HG03135 (cell line): ENCODE data around the gene NNAT.
"Not testable (repeated sequence)": the region's sequence is repeated elsewhere in the genome, so short reads cannot be mapped to it uniquely, and the experiment has no call there.

ENCODE experiments used
- ATAC-seq: cut with Tn5 transposase; IDR thresholded peaks from one replicate; pipeline ENCODE4 v1.9.1; 2021; ENCODE audit warnings: mild to moderate bottlenecking, moderate library complexity; ENCODE audit not compliant: unreplicated experiment

The NNAT gene, protein sequence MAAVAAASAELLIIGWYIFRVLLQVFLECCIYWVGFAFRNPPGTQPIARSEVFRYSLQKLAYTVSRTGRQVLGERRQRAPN

GRCh38 chr20:37521061-37521771 is at the start of gene NNAT:
Gene NNAT (plus strand): TSS chr20:37521250. CDS start chr20:37521332, 82 bp downstream.
- no peak for ATAC-seq

DNA sequence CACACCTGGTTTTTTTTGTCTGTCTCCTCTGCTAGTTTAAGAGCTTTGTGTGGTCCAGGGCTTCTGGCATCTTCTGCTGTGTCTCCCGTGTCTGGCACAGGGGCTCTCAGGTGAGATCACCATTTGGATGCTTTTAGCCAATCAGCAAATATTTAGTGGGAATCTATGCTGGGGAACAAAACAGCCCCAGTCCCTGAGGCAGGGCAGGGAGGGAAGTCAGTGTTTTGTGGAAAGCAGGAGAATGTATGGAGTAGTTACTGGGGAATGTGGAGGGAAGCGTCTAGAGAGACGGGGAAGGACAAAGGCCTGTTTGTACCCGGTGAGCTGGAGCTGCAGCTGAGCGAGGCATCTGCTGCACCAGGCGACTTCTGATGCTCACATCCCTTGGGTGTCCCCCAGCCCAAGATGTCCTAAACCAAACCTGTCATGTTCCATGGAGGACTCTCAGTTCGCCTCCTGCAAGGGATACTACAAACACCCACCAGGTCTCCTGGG is 49.3 kb upstream of the NNAT start:
- ATAC-seq, result no peak

DNA sequence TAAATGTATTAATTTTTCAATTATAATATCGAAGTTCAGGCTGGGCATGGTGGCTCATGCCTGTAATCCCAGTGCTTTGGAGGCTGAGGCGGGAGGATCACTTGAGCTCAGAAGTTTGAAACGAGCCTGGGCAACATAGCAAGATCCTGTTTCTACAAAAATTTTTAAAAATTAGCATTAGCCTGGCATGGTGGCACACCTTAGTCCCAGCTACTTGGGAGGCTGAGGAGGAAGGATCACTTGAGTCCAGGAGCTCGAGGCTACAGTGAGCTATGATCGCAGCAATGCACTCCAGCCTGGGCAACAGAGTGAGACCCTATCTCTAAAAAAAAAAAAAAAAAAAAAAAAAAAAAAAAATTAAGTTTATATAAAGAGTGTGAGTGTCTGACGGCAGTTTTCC is 48.6 kb upstream of the NNAT start:
- ATAC-seq, result not testable (repeated sequence)

DNA sequence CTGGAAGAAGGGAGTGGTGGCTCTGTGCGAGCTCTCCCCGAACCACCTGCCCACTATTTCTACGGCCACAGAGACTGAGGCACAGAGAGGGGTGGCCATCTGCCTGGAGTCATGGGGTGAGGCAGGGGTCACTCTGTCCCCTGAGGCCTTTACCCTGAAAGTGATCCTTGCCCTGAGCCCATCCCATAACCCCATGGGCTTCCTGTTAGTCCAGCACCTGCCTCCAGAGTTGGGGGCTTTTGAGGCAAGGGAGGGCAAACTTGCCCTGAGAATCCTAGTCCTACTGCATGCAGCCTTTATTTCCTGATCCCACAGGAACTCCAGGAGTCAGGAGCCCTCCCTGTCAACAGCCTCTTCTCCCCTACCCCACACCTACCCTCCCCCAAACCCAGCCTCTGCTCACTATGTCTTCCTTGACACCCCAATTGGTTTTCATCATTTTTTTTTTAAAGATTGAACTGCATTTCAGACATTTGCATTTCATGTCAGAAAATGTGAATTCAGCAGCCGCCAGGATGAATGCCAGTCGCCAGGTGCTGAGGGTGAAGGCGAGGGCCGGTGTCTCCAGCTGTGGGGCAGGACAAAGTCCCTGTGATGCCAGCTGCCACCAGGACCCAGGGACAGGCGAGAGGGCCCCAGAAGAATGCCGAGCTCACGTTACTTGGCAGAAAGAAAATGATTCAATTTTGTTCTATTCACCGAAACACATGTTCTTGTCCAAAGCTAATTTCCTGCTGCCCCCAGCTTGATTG is 47.6 kb upstream of the NNAT start:
- ATAC-seq, result no peak

DNA sequence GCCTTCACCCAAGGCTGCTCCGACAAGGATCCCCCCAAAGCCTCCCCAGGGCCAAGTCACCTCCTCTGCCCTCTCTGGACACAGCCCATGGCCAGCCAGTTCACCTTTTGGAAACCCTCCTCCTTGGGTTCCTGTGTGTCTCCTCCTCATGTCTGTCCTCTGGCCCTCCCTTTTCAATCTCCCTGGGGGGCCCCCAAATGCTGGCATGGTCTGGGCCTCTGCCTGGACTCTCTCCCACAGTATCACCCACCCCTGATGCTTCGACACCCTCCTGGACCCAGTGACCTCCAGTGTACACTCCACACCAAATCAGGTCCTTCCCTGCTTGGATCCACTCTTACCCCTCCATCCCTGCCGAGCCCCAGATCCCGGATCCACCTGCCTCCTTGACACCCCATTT is 46.7 kb upstream of the NNAT start:
- no peak for ATAC-seq

- no peak for ATAC-seq
Measured at GRCh38 chr20:37475252-37475651, 45.8 kb upstream of the NNAT start.

DNA sequence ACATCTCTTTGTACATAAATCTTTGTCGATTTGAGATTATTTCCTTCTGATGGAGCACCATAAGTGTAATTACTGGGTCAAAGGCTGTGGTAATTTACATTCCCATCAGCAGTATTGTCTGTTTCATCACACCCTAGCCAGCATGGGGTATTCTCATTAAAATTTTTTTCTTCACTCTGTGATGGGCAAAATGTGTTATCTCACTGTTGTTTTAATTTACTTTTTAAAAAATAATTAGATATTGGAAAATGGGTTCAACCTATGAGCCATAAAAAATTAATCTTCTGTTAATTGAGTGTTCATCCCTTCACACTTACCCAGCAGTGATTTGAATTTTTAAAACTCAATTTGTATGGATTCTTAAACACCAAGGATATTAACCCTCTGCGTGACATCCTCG is 44.0 kb upstream of the NNAT start:
- no peak for ATAC-seq

DNA sequence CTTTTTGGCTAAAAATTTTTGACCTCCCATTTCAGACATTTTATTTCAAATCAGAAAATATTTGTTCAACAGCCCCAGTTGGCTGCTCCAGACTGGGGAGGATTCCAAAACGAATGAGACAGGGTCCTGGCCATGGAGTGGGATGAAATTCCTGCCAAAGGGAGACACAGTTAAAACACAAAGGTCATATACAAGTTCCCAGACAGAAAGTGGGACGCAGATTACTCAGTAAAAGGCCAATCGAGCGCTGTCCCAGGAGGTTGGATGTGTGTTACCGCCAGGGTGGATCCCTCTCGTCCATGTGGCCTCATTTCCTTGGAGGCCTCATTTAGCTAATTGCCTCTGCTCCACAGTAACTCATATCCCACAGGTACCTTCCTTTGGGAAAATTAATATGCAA is 41.8 kb upstream of the NNAT start:
- ATAC-seq, result no peak

- no peak for ATAC-seq
Measured at GRCh38 chr20:37479925-37480691, 40.9 kb upstream of the NNAT start.

- ATAC-seq, result no peak
Measured at GRCh38 chr20:37480919-37481318, 40.1 kb upstream of the NNAT start.

DNA sequence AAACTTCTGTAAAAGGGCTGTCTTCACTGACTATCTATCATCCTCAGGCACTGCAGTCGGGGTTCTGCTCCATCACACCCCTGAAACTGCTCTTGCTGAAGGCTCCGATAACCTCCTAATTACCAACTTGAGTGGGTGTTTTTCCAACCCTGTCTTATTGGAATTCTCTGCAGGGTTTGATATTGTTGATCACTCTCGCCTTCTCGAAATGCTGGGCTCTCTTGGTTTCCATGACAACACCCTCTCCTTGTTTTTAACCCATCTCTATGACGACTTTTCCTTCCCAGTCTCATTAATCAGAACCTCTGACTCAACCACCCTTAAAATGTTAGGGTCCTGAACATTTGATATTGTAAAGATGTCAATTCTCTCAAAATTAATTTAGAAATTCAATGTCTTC is 39.4 kb upstream of the NNAT start:
- ATAC-seq, result no peak

- no peak for ATAC-seq
Measured at GRCh38 chr20:37484331-37484730, 36.7 kb upstream of the NNAT start.

- ATAC-seq, result not testable (repeated sequence)
Measured at GRCh38 chr20:37486209-37486608, 34.8 kb upstream of the NNAT start.

DNA sequence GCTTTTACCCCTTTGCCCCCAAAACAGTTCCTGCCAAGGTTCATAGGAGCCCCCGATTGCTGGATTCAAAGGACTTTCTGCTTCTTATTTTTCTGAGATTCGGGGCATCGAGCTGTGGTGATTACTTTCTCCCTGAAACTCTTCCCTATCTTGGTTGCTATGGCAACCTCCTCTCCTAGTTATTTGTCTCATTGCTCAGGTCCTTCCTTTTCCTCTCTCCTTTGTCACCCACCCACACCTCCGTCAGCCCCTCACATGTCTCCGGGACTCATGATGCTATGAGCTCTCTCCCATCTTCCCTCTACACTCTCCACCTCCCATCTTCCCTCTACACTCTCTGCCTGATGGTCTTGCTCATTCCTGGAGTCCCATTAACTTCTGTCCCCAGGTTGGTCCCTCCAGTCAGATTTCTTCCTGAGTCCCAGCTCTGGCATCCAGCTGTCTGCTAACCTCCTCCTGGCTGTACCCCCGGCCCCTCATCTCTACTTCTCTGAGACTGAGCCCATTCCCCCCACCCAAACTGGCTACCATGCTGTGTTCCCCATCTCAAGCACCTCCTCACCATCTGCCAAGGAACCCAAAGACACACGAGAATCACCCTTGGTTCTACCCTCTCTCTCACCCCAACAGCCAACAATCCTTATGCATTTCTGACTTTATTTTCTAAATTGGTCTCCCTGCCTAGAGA is 30.2 kb upstream of the NNAT start:
- no peak for ATAC-seq

DNA sequence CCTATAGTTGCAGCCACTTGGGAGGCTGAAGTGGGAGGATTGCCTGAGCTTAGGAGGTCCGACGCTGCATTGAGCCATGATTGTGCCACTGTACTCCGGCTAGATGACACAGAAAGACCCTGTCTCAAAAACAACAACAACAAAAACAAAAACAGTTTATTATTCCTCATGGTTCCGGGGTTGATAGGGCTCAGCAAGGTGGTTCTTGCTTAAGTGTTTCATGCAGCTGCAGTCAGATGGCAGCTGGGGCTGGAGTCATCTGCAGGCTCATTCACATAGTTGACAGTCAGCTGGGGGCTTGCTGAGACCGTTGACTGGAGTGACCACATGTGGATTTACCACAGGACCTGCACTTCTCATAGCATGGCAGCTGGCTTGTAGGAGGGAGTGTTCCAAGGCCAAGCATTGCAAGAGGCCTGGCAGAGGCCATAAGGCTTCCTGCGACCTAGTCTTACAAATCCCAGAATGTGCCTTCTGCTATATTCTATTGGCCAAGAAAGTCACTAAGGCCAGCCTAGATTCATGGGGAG is 28.9 kb upstream of the NNAT start:
- ATAC-seq, result no peak

GRCh38 chr20:37492945-37493344 is 28.1 kb upstream of the NNAT start:
- no peak for ATAC-seq

GRCh38 chr20:37494301-37494700 is 26.7 kb upstream of the NNAT start:
- no peak for ATAC-seq

DNA sequence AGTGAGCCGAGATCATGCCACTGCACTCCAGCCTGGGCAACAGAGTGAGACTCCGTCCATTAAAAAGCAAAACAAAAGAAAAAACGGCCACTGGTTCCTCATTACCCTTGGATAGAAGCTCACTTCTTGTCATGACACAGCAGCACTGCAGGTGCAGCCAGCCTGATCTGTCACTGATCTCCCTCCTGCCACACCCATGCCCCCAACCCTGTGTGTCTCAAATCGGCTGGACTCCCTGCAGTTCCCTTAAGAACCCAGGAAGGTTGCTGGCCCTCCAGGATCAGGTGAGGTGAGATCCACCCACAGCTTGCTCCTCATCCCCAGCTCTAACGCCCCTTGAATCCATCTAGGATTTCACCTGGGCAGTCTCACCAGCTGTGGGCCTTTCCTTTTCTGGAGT is 26.3 kb upstream of the NNAT start:
- no peak for ATAC-seq

- no peak for ATAC-seq
Measured at GRCh38 chr20:37498066-37498665, 22.9 kb upstream of the NNAT start.

- no peak for ATAC-seq
Measured at GRCh38 chr20:37500311-37500710, 20.7 kb upstream of the NNAT start.
